Measurements from ENCODE around the gene CHAT.
"Not testable (repeated sequence)": the region's sequence is repeated elsewhere in the genome, so short reads cannot be mapped to it uniquely, and the experiment has no call there.

The CHAT gene

GRCh38 chr10:49653273-49653929 lies 39.6 kb downstream of the CHAT start:
- DNase-seq (ENCODE audit: low read depth in 2 of 2), result no peak

- DNase-seq (ENCODE audit: low read depth in 2 of 2), result no peak
Measured at GRCh38 chr10:49654036-49654693, 40.3 kb downstream of the CHAT start.

GRCh38 chr10:49655099-49655498 lies 41.3 kb downstream of the CHAT start:
- no peak for DNase-seq (ENCODE audit: low read depth in 2 of 2)

GRCh38 chr10:49656845-49657493 lies 43.1 kb downstream of the CHAT start:
- no peak for DNase-seq (ENCODE audit: low read depth in 2 of 2)

DNA sequence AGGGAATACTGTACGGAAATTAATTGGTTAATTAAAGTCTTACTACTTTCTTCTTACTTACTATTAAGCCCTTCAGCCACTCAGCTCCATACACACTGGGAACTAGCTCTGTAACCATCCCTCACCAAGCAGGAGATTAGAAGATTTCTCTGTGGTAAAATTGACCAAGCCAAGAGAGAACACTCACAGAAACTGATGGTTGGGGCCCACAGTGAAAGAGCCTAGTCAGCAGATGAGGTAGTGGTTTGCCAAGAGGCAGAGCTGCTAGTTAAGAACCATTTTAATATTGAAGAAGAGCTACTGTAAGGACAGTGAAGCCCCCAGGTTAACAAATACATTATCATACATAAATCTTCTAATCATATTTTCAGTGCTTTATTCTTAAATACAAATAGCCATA lies 43.8 kb downstream of the CHAT start:
- no peak for DNase-seq (ENCODE audit: low read depth in 2 of 2)

- no peak for DNase-seq (ENCODE audit: low read depth in 2 of 2)
Measured at GRCh38 chr10:49661140-49661856, 47.5 kb downstream of the CHAT start.

GRCh38 chr10:49662169-49662830 lies 48.5 kb downstream of the CHAT start:
- DNase-seq (ENCODE audit: low read depth in 2 of 2), result no peak

GRCh38 chr10:49663596-49663995 lies 49.8 kb downstream of the CHAT start:
- no peak for DNase-seq (ENCODE audit: low read depth in 2 of 2)

GRCh38 chr10:49664006-49664841 lies 50.4 kb downstream of the CHAT start:
- no peak for DNase-seq (ENCODE audit: low read depth in 2 of 2)

- no peak for DNase-seq (ENCODE audit: low read depth in 2 of 2)
Measured at GRCh38 chr10:49664842-49665355, 51.1 kb downstream of the CHAT start.

DNA sequence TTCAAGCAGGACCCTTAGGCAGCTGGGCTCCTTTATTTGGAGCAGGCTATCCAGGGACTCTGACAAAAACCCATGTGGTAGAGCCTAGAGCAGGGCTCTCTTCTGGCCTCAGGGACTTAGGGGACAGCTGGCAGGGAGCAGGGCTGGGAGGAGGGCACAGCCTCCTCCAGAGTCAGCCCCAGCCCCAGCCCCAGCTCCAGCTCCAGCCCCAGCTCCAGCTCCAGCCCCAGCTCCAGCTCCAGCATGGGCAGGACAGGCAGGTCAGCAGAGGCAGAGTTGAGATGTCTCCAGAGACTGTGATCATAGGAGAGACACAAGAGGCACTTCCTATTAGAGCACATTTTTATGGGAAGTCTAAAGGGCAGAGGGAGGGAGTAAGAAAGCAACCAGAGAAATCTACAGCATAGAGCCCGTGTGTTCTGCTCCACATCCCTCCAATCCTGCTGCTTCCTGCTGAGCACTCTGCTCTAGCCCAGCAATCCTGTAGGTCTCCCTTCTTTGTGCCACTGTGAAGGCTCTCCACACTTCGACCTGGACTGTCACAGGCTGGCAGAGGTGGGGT lies 52.3 kb downstream of the CHAT start:
- no peak for DNase-seq (ENCODE audit: low read depth in 2 of 2)

- DNase-seq (ENCODE audit: low read depth in 2 of 2), result no peak
Measured at GRCh38 chr10:49666685-49667084, 52.8 kb downstream of the CHAT start.

- DNase-seq (ENCODE audit: low read depth in 2 of 2), result no peak
Measured at GRCh38 chr10:49667991-49668390, 54.2 kb downstream of the CHAT start.

DNA sequence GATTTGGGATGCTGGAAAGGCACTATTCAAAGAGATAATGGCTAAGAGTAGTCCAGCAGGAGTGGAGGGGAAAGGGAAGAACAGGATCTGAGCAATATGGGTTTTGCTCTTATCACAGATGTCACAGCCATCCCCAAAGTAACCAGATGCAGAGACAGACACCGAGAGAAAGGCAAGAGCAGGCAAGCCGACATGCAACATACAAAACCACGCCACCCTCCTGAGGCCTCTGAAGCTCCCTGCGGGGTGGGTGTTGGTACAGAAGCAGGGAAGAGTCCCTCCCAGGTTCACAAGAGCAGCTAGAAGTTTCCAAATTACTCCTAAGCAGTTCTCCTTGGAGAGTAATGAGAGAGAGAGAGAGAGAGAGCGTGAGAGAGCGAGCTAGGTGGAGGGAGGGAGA lies 54.8 kb downstream of the CHAT start:
- no peak for DNase-seq (ENCODE audit: low read depth in 2 of 2)

- DNase-seq (ENCODE audit: low read depth in 2 of 2), result no peak
Measured at GRCh38 chr10:49678827-49679479, 65.1 kb downstream of the CHAT start.

- DNase-seq (ENCODE audit: low read depth in 2 of 2), result no peak
Measured at GRCh38 chr10:49679480-49679893, 65.7 kb downstream of the CHAT start, which contains the start of gene C10orf53. Gene C10orf53, plus strand, starts transcription at chr10:49679651. Its CDS starts 47 bp downstream, at chr10:49679698.

GRCh38 chr10:49682449-49682848 lies 68.6 kb downstream of the CHAT start:
- not testable (repeated sequence) for DNase-seq (ENCODE audit: low read depth in 2 of 2)

DNA sequence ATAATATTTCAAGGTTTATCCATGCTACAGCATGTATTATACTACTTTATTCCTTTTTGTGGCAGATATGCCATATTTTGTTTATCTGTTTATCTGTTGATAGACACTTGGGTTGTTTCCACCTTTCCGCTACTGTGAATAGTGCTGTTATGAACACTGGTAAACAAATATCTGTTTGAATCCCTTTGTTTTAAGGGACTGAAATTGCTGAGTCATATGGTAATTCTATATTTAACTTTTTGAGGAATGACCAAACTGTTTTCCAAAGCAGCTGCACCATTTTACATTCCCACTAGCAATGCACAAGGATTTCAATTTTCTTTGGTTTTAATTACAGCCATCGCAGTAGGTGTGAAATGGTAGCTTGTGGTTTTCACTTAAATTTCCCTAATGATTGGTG lies 69.0 kb downstream of the CHAT start:
- no peak for DNase-seq (ENCODE audit: low read depth in 2 of 2)

DNA sequence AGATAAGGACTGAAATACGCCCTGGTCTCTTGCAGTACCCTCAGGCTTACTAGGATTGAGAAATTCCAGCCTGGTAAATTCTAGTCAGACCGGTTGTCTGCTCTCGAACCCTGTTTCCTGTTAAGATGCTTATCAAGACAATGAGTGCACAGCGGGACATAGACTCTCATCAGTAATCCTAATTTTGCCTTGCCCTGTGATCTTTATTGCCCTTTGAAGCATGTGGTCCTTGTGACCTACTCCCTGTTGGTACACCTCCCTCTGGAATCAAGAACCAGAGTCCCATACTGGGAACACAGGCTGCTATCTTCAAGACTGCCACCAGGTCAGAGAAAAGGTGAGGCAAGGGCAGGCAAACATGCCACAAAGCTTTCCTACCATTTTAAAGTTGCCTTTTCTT lies 72.8 kb downstream of the CHAT start:
- no peak for DNase-seq (ENCODE audit: low read depth in 2 of 2)
